K562 (cell line): ENCODE data around the gene METTL2B. TPM values are rescaled to one million over a fixed set of nuclear protein-coding genes. Genes with fewer than 3 reads are reported as not detected.

Experiments used
- EZH2 ChIP-seq: IDR thresholded peaks from 2 replicates; pipeline ENCODE4 v1.6.1; 2012; ENCODE audit warnings: low read depth, mild to moderate bottlenecking, inconsistent platforms, low read length, borderline replicate concordance
- GABPB1 ChIP-seq: sonication (generic); formaldehyde crosslinking; IDR thresholded peaks from 2 replicates; pipeline ENCODE4 v1.8.0; 2022; ENCODE audit warnings: mild to moderate bottlenecking, missing genetic modification reagents
- GABPB2 ChIP-seq: fragments of 250-450 bp; sonication (Bioruptor Pico); conservative IDR thresholded peaks from 2 replicates; pipeline ENCODE4 v1.5.1; 2021; ENCODE audit warnings: mild to moderate bottlenecking
- JUNB ChIP-seq: fragments of 450-650 bp; formaldehyde crosslinking; conservative IDR thresholded peaks from 2 replicates; pipeline ENCODE4 v1.4.0; 2020; ENCODE audit warnings: mild to moderate bottlenecking
- KDM5B ChIP-seq: fragments of 200-600 bp; sonication (generic); IDR thresholded peaks from 2 replicates; pipeline ENCODE4 v1.6.1; 2012; ENCODE audit warnings: low read depth, mild to moderate bottlenecking, moderate library complexity, low read length, control low read depth, inconsistent platforms; ENCODE audit not compliant: insufficient replicate concordance
- LARP7 ChIP-seq: fragments of 450-650 bp; IDR thresholded peaks from 2 replicates; pipeline ENCODE4 v1.6.1; 2016
- MCM7 ChIP-seq, 2 experiments: fragments of 450-650 bp; IDR thresholded peaks; 2 replicates each; pipeline ENCODE4 v1.6.1; 2016 to 2018
- NCOR1 ChIP-seq: fragments of 450-650 bp; IDR thresholded peaks from 2 replicates; pipeline ENCODE4 v1.6.1; 2016; ENCODE audit warnings: mild to moderate bottlenecking, moderate library complexity
- SAFB ChIP-seq: fragments of 200-400 bp; formaldehyde crosslinking; IDR thresholded peaks from 2 replicates; pipeline ENCODE4 v1.6.1; 2017; ENCODE audit warnings: low read depth, low read length, borderline replicate concordance
- SIN3B ChIP-seq: fragments of 450-650 bp; IDR thresholded peaks from 2 replicates; pipeline ENCODE4 v1.6.1; 2017; ENCODE audit warnings: low read depth, mild to moderate bottlenecking, moderate library complexity
- SNRNP70 ChIP-seq: fragments of 200-400 bp; formaldehyde crosslinking; optimal IDR thresholded peaks from 2 replicates; pipeline ENCODE3; 2017; ENCODE audit warnings: low read depth, low read length
- TAF1 ChIP-seq: IDR thresholded peaks from 2 replicates; pipeline ENCODE4 v1.6.1; 2011; ENCODE audit warnings: mild to moderate bottlenecking, low read length, moderate library complexity; ENCODE audit not compliant: insufficient read depth, control insufficient read depth, severe bottlenecking; ENCODE audit errors: extremely low read depth
- TEAD4 ChIP-seq, 2 experiments: sonication (generic) in 1 of 2; formaldehyde crosslinking in 1 of 2; IDR thresholded peaks; 2 replicates each; pipeline versions ENCODE4 v1.6.1 to v1.8.0; 2012 to 2022; ENCODE audit warnings: borderline replicate concordance in 1 of 2, inconsistent platforms in 1 of 2, low read length in 1 of 2, mild to moderate bottlenecking in 1 of 2, missing genetic modification reagents in 1 of 2
- ZFX ChIP-seq: sonication (generic); formaldehyde crosslinking; IDR thresholded peaks from 2 replicates; pipeline ENCODE4 v1.8.0; 2022; ENCODE audit warnings: mild to moderate bottlenecking, missing genetic modification reagents, moderate library complexity
- ZNF324 ChIP-seq: fragments of 250-450 bp; sonication (Bioruptor Pico); IDR thresholded peaks from 2 replicates; pipeline ENCODE4 v1.4.0; 2020; ENCODE audit warnings: mild to moderate bottlenecking
- ZNF584 ChIP-seq: fragments of 200-800 bp; sonication (Bioruptor generic); IDR thresholded peaks from 2 replicates; pipeline ENCODE4 v1.6.1; 2016; ENCODE audit warnings: low read depth, mild to moderate bottlenecking, missing genetic modification characterization, missing compliant biosample characterization
- polyA plus RNA-seq, 8 experiments: library from polyadenylated mRNA; depleted of rRNA in 4 of 8; stranded (reverse) in 5 of 8; unstranded in 3 of 8; fragments of >200 nt; fragmentation: Nextera tagmentation in 2 of 8; fragmentation: Illumina TruSeq in 1 of 8; extraction: Ambion mirVana in 2 of 8; extraction: Trizol in 1 of 8; gene quantifications; 2 replicates each; pipeline versions ENCODE4 v1.2.1 to v1.2.3, GENCODE V29; 2011 to 2014; ENCODE audit warnings: inconsistent platforms in 1 of 8, missing spikeins in 1 of 8
- total RNA-seq, 7 experiments: library from RNA; depleted of rRNA in 6 of 7; stranded (reverse); fragments of >200 nt in 6 of 7; fragmentation: Illumina TruSeq in 2 of 7; extraction: Trizol in 2 of 7; gene quantifications; 2 replicates each; pipeline versions ENCODE4 v1.2.1 to v1.2.3, GENCODE V29; 2011 to 2021; ENCODE audit warnings: low replicate concordance in 1 of 7
- TF ChIP-seq, protein P1 (sequence below): sonication (generic); formaldehyde crosslinking; IDR thresholded peaks from 2 replicates; pipeline ENCODE4 v1.5.0; 2020; ENCODE audit warnings: missing genetic modification reagents
- TF ChIP-seq, protein P2 (sequence below): sonication (generic); IDR thresholded peaks from 2 replicates; pipeline ENCODE4 v1.6.1; 2016
- TF ChIP-seq, protein P3 (sequence below), 2 experiments: fragments of 450-650 bp in 1 of 2; IDR thresholded peaks; 2 replicates each; pipeline ENCODE4 v1.6.1; 2011 to 2017; ENCODE audit warnings: low read depth in 2 of 2, antibody characterized with exemption in 1 of 2, borderline replicate concordance in 1 of 2, low read length in 1 of 2, mild to moderate bottlenecking in 1 of 2, mixed read lengths in 1 of 2; ENCODE audit not compliant: control insufficient read depth in 1 of 2

METTL2B gene
- total and polyA plus RNA-seq, 9 of the 15 experiments (the other 6 are each of a cell fraction or from before 2014, with no cell fraction given), result 35.9 to 95.7 (median 79.2) TPM

DNA sequence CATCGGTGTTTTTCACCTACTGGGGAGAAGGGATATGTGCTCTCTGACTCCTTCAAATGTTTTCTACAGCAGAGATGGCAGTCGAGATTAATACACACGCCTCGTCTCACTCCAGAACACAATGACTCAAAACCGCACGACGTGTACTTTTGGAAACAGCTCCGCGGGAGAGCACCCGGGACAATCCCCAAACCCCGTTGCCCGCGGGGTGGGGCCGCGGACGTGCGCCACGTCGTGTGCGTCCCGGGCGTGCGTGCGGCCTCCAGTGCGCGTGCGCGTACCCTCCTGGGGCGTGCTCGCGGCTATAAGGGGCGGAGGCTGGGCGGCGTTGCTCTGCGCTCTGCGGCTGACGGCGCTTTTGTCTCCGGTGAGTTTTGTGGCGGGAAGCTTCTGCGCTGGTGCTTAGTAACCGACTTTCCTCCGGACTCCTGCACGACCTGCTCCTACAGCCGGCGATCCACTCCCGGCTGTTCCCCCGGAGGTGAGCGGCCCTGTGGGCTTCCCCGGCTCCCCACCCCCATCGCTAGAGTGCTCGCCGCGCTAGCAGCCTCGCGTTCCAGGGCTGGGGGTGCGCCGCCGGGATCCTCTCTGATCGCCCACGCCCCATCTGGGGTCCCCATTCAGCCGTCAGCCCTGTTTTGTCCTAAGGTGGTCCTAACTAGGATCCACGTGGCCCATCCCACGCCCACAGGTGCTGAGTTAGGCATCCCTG is 20.8 kb upstream of the METTL2B start, which contains the start of gene HILPDA (continued):
- peak; percentile 68; the same call in 1 of the 2 replicates for TF ChIP-seq SAFB
- TF ChIP-seq MCM7 (IDR thresholded peaks at IDR 0.05), result no peak
- TF ChIP-seq KDM5B, result peak; percentile 98
- no peak; the same call in 1 of the 2 replicates for TF ChIP-seq NCOR1
- no peak for TF ChIP-seq JUNB
- no peak for TF ChIP-seq ZNF584 (CRISPR knock-in tag)
- no peak; the same call in 1 of the 2 replicates for TF ChIP-seq TEAD4 (IDR thresholded peaks at IDR 0.05; ENCODE audit: low read length)
- TF ChIP-seq TEAD4 (CRISPR knock-in tag; IDR thresholded peaks at IDR 0.05; ENCODE audit: borderline replicate concordance), result no peak
- TF ChIP-seq, protein P1, sequence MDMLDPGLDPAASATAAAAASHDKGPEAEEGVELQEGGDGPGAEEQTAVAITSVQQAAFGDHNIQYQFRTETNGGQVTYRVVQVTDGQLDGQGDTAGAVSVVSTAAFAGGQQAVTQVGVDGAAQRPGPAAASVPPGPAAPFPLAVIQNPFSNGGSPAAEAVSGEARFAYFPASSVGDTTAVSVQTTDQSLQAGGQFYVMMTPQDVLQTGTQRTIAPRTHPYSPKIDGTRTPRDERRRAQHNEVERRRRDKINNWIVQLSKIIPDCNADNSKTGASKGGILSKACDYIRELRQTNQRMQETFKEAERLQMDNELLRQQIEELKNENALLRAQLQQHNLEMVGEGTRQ (CRISPR knock-in tag), result no peak
- 0 out of 2 replicates have a peak, but pooled peaks have one; percentile 25 for TF ChIP-seq LARP7
- peak; percentile 72 for TF ChIP-seq GABPB1
- TF ChIP-seq EZH2, result no peak
- TF ChIP-seq ZNF324 (CRISPR knock-in tag), result no peak
- TF ChIP-seq TAF1, result peak; percentile 60
- TF ChIP-seq, protein P2, sequence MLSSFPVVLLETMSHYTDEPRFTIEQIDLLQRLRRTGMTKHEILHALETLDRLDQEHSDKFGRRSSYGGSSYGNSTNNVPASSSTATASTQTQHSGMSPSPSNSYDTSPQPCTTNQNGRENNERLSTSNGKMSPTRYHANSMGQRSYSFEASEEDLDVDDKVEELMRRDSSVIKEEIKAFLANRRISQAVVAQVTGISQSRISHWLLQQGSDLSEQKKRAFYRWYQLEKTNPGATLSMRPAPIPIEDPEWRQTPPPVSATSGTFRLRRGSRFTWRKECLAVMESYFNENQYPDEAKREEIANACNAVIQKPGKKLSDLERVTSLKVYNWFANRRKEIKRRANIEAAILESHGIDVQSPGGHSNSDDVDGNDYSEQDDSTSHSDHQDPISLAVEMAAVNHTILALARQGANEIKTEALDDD, result no peak
- TF ChIP-seq, protein P3, sequence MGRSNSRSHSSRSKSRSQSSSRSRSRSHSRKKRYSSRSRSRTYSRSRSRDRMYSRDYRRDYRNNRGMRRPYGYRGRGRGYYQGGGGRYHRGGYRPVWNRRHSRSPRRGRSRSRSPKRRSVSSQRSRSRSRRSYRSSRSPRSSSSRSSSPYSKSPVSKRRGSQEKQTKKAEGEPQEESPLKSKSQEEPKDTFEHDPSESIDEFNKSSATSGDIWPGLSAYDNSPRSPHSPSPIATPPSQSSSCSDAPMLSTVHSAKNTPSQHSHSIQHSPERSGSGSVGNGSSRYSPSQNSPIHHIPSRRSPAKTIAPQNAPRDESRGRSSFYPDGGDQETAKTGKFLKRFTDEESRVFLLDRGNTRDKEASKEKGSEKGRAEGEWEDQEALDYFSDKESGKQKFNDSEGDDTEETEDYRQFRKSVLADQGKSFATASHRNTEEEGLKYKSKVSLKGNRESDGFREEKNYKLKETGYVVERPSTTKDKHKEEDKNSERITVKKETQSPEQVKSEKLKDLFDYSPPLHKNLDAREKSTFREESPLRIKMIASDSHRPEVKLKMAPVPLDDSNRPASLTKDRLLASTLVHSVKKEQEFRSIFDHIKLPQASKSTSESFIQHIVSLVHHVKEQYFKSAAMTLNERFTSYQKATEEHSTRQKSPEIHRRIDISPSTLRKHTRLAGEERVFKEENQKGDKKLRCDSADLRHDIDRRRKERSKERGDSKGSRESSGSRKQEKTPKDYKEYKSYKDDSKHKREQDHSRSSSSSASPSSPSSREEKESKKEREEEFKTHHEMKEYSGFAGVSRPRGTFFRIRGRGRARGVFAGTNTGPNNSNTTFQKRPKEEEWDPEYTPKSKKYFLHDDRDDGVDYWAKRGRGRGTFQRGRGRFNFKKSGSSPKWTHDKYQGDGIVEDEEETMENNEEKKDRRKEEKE (IDR thresholded peaks at IDR 0.05; ENCODE audit: borderline replicate concordance in 1 of 2, control insufficient read depth in 1 of 2, low read depth in 2 of 2, low read length in 1 of 2), result 0 out of 4 replicates have a peak, but pooled peaks of 1 of the 2 experiments have one; percentile 63
- no peak for TF ChIP-seq GABPB2 (CRISPR knock-in tag)
- TF ChIP-seq SNRNP70, result no peak
- TF ChIP-seq ZFX, result peak; percentile 94
- TF ChIP-seq SIN3B, result 0 out of 2 replicates have a peak, but pooled peaks have one; percentile 37
